T-helper 1 cell treated with Interleukin-12 subunit alpha and Interleukin-12 subunit beta and Interleukin-4 antibody, amounts not matched to agents 30 ng/mL and 1 ng/mL, for 36 hours (primary cell): Measurements from ENCODE around the gene TNRC6B. TPM values are rescaled to one million over a fixed set of nuclear protein-coding genes. Genes with fewer than 3 reads are reported as not detected.

Source experiments
- intact Hi-C: fragments of 100-400 bp; cut with micrococcal nuclease; formaldehyde crosslinking; loops from one replicate; pipeline ENCODE4 v1.15.1; 2024
- total RNA-seq: library from RNA; stranded (reverse); gene quantifications from 2 replicates; pipeline ENCODE4 v1.2.3, GENCODE V29; 2022

TNRC6B gene
- total RNA-seq, 1 donor from 2014 or later: 59.4 TPM

DNA sequence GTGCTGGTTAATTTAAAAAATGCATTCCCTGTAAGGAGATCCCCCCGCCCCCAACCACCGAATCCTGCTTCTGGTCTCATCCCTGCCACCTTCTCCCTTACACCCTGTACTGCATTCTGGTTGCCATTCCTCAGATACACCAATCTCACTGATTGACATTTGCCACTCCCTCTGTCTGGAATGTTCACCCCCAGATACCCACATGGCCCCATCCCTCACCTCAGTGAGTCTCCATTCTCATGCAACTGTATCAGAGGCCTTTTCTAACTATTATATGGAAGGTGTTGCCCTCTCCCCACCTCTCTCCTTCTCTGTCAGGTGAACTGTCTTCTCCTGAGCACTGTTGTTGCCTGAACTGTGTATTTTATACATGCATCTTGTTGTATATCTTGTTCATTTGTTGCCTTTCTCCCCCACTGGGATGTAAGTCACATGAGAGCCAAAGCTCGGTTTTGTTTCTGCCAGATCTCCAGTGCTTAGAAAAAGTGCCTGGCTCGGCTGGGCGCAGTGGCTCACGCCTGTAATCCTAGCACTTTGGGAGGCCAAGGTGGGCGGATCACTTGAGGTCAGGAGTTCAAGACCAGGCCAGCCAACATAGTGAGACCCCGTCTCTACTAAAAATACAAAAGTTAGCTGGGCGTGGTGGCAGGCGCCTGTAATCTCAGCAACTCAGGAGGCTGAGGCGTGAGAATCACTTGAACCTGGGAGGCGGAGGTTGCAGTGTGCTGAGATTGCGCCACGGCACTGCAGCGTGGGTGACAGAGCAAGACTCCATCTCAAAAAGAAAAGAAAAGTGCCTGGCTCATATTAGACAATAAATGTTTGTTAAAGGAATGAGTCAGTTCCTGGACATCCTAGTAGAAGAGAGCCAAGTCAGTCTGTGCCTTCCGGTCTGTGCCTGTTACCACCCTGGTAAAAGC lies 61.0 kb downstream of the TNRC6B start:
- intact Hi-C loops: no loop called here

DNA sequence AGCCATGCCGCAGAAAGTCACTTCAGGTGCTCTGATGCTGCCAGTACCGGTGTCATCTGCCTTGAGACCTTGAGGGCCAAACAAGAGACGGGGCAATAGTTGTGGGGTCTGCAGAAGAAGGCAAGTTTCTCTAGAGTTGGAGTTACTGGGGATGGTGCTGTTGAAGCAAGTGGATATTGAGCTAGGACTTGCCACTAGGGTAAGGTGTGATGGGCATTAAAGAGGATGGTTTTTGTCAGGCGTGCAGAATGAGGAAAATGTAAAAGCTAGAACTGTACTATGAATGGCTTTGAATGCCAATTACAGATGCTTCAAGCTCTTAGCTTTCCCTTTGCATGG lies 61.6 kb downstream of the TNRC6B start:
- intact Hi-C loops: no loop called here

DNA sequence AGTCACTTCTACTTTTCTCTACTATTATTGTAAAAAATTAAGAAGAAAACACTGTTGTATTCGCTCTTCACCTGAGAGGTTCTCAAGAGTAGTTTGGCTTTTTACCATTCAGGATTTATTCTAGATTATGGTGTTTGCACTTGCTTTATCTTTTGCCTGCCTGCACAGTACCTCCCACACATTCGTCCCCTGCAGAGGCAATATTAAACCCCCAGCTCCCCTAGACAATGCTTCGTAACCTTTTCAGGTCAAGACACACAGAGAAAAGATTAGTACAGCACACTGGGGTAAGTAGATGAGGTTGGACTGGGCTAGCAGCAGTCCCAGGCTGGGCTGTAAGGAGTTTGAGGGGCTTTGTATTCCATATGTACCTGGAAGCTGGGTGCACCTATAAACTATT lies 62.4 kb downstream of the TNRC6B start:
- intact Hi-C loops: loop anchor here (2.0 kb wide), 4 partner anchors 37 to 107 kb away; partner anchors contain the start of gene ADSL

- intact Hi-C loops: loop anchor here (1.0 to 2.0 kb wide), 5 partner anchors 36 to 106 kb away; partner anchors contain the start of genes ADSL and TNRC6B
These were observed 63.0 kb downstream of the TNRC6B start for GRCh38 chr22:40240686-40241085.

- intact Hi-C loops: loop anchor here (1.0 to 2.0 kb wide), 5 partner anchors 36 to 106 kb away; partner anchors contain the start of genes ADSL and TNRC6B
These were observed 63.6 kb downstream of the TNRC6B start for GRCh38 chr22:40241200-40241763.

- intact Hi-C loops: no loop called here
These were observed 66.2 kb downstream of the TNRC6B start for GRCh38 chr22:40243891-40244290.

DNA sequence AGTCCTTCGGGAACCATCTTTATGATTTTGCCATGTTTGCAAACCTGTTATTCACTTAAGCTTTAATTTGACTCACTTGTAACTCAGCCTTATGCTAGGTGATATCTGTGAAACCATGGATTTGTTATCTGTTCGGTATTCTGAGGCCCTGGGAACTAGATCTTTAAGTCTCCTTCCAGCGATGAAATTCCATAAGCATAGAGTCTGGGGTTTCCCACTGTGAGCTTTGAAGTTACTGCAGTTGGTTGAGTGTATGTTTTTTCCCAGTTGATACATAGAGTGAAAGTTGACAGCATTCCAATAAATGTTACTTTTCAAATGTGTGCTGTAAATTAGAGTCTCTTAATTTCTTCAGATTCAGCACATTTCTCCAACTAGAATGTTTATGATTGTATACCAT lies 66.9 kb downstream of the TNRC6B start:
- intact Hi-C loops: no loop called here

DNA sequence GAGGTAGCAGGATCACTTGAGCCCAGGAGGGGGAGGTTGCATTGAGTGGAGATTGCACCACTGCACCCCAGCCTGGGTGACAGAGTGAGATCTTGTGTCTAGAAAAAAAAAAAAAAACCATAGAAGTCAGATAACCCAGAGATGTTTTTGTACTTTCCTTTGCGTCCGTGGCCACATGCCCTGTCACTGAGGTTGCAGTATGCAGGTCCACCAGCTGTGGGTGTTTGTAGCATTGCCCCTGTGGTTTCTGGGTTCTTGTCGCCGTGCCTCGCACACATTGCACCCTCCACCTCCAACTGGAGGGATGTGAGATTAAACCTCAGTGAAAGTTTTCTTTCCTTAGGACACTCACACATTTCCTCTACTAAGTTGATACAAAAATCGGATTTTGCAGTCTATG lies 70.3 kb downstream of the TNRC6B start:
- intact Hi-C loops: loop anchor here (2.0 kb wide), 1 partner anchor 99 kb away; the partner anchor contains the start of gene ADSL

DNA sequence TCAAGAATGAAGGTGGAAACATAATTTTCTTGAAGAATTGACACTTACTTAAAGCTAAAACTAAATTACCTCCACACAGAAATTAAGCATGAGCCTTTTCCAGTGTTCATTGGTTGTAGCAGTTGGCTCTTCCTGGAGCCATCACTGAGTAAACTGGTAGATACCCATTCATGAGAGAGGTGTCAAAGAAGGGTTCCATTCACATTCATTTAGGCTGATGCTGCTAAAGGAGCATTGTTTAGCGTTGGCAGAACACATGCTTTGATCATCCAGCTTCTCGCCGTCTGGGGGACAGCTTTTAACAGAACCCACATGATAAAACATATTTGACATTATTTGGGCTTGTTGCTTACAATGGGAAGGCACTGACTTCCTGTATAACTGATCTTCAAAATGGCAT lies 71.6 kb downstream of the TNRC6B start:
- intact Hi-C loops: loop anchor here (2.0 kb wide), 1 partner anchor 98 kb away; the partner anchor contains the start of gene ADSL

DNA sequence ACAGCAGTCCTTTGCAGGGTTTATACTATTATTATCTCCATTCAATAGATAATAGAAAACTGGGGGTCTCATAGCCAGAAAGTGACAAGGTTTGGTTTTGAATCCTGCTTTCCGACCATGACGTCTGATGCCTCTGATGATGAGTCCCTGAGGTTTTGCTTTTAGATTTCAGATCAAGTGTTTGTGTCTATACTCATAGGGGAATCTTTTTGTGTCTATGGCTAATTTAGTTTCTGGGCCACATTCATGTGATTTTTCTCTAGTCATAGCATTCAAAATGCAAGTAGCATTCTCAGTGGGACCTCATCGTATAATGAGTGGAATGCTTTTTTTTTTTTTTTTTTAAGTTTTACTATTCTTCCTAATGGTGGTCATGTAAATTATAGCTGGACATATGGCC lies 72.9 kb downstream of the TNRC6B start:
- intact Hi-C loops: no loop called here

GRCh38 chr22:40251106-40251505 lies 73.4 kb downstream of the TNRC6B start:
- intact Hi-C loops: no loop called here

GRCh38 chr22:40252146-40252545 lies 74.4 kb downstream of the TNRC6B start:
- intact Hi-C loops: no loop called here

GRCh38 chr22:40256516-40256915 lies 78.8 kb downstream of the TNRC6B start:
- intact Hi-C loops: no loop called here

DNA sequence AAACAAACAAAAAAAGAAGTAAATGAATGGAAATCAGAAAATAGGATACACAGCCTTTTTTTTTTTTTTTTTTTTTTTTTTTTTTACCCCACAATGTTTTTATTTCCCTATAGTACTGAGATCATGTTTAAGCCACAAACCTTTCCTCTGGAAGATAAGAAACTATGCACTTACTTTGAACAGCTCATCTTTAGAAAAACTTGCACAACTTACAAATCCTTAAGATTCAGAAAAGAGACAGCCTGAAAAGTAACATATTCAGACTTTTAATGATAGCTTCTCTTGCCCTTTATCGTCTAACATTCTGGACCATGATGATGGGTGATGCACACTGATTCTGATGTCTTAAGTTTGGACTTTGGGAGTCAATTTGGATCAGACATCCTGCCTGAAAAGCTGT lies 80.3 kb downstream of the TNRC6B start:
- intact Hi-C loops: no loop called here

GRCh38 chr22:40258501-40258915 lies 80.8 kb downstream of the TNRC6B start:
- intact Hi-C loops: no loop called here

GRCh38 chr22:40261783-40262182 lies 84.1 kb downstream of the TNRC6B start:
- intact Hi-C loops: no loop called here

GRCh38 chr22:40263191-40263590 lies 85.5 kb downstream of the TNRC6B start:
- intact Hi-C loops: no loop called here

GRCh38 chr22:40265783-40266182 lies 88.1 kb downstream of the TNRC6B start:
- intact Hi-C loops: no loop called here

DNA sequence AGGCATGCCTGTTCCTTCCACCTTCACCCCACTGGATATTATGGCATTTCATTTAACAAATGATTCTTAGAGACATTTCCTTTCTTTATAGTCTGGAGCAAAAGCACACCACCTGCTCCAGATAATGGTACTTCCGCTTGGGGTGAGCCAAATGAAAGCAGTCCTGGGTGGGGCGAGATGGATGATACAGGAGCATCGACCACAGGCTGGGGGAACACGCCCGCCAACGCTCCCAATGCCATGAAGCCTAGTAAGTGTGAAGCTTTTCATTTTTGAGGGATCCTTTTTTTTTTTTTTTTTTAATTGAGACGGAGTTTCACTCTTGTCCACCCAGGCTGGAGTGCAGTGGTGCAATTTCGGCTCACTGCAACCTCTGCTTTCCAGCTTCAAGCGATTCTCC lies 92.3 kb downstream of the TNRC6B start:
- intact Hi-C loops: no loop called here

DNA sequence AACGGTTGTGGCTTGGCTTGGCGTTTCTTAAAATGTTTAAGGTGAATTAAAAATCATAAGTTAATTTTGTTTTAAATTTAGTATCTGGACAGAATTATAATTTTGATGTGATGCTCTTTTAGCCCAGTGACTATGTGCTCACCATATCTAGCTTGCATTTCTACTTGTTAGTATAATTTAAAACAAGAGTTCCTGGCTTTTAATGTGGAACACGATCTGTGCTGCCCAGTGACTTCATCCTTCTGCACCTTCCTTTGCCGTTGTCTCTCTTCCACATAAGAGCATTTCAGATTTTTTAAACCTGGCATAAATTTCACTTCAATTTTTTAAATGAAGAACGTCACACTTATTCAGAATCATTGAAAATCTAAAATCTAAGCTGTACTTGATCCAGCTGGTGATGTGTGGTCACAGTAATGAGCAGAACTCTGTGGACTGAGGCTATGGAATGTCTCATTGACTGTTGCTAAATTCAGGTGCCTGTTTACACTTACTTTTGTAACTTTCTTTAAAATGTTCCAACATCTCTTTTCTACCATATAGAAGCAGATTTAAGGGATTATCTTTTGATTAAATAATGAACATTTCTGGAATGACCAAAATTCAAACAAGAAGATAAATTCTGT lies 93.1 kb downstream of the TNRC6B start:
- intact Hi-C loops: no loop called here

DNA sequence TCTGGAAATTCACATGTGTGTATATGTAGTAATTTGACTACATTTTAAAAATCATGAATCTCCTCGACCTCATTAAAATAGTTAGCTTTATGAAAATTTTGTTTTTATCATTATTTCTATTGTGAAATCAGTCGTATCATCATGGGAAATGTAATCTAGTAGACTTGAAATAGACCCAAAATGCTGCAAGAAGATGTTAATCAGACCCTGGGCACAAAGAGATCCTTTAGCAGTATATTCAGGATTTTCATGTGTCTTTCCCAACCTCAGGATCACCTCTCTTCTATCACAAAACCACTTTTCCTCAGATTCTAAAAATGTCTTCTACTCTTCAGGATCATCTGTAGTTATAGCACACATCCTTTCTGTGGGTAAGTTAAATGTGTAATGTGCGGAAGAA lies 93.7 kb downstream of the TNRC6B start:
- intact Hi-C loops: no loop called here

GRCh38 chr22:40273319-40273718 lies 95.6 kb downstream of the TNRC6B start:
- intact Hi-C loops: no loop called here
